KOPT-K1 (cell line): ENCODE measurements around the gene APOB.

Experiments
- H3K27ac ChIP-seq: fragments of 200-600 bp; sonication (generic); 2 replicates; pipeline ENCODE4 v1.5.1; 2016; ENCODE audit warnings: antibody characterized with exemption, mild to moderate bottlenecking, low read depth, low read length; ENCODE audit not compliant: poor library complexity, severe bottlenecking
- H3K36me3 ChIP-seq: fragments of 200-600 bp; sonication (generic); 2 replicates; pipeline ENCODE4 v1.5.1; 2017; ENCODE audit warnings: antibody characterized with exemption, mild to moderate bottlenecking, low read length, moderate library complexity; ENCODE audit not compliant: insufficient read depth
- H3K9me3 ChIP-seq: fragments of 200-600 bp; sonication (generic); 2 replicates; pipeline ENCODE4 v1.5.1; 2017; ENCODE audit warnings: antibody characterized with exemption, low read length, mild to moderate bottlenecking; ENCODE audit not compliant: insufficient read depth, poor library complexity, severe bottlenecking

The APOB gene, protein sequence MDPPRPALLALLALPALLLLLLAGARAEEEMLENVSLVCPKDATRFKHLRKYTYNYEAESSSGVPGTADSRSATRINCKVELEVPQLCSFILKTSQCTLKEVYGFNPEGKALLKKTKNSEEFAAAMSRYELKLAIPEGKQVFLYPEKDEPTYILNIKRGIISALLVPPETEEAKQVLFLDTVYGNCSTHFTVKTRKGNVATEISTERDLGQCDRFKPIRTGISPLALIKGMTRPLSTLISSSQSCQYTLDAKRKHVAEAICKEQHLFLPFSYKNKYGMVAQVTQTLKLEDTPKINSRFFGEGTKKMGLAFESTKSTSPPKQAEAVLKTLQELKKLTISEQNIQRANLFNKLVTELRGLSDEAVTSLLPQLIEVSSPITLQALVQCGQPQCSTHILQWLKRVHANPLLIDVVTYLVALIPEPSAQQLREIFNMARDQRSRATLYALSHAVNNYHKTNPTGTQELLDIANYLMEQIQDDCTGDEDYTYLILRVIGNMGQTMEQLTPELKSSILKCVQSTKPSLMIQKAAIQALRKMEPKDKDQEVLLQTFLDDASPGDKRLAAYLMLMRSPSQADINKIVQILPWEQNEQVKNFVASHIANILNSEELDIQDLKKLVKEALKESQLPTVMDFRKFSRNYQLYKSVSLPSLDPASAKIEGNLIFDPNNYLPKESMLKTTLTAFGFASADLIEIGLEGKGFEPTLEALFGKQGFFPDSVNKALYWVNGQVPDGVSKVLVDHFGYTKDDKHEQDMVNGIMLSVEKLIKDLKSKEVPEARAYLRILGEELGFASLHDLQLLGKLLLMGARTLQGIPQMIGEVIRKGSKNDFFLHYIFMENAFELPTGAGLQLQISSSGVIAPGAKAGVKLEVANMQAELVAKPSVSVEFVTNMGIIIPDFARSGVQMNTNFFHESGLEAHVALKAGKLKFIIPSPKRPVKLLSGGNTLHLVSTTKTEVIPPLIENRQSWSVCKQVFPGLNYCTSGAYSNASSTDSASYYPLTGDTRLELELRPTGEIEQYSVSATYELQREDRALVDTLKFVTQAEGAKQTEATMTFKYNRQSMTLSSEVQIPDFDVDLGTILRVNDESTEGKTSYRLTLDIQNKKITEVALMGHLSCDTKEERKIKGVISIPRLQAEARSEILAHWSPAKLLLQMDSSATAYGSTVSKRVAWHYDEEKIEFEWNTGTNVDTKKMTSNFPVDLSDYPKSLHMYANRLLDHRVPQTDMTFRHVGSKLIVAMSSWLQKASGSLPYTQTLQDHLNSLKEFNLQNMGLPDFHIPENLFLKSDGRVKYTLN (N-terminal part only)

DNA sequence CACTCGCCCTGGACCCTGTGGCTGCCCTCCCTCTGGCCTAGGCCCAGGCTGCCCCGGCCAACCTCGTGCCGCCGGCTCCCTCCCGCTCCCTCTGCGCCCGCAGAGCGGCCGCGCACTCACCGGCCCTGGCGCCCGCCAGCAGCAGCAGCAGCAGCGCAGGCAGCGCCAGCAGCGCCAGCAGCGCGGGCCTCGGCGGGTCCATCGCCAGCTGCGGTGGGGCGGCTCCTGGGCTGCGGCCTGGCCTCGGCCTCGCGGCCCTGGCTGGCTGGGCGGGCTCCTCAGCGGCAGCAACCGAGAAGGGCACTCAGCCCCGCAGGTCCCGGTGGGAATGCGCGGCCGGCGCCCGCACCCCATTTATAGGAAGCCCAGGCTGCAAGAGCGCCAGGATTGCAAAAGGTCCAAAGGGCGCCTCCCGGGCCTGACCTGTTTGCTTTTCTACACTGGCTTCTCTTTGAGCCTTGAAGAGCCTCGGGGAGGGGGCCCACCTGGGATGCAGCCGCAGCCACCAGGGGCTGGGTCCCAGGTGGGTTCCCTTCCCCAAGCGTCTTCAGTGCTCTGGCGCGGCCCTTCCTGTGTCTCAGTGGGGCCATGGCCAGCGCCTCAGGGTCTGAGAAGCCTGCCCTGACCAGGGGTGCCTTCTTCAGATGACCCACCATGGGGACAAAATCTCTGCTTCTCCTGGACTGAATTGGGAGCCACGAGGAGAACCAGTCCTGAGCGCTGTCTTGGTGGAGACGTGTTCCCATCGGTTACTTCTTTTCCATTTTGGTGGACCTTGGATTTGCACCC is at the start of gene APOB:
APOB (minus strand) TSS at position 330 of the 789 bp plus-strand sequence; CDS start at position 202, 128 bp downstream.
- H3K36me3 ChIP-seq, result no peaks in the 10 kb centered on the region
- no peaks in the 10 kb centered on the region for H3K9me3 ChIP-seq
- H3K27ac ChIP-seq, result no peak within 1 kb of the TSS

DNA sequence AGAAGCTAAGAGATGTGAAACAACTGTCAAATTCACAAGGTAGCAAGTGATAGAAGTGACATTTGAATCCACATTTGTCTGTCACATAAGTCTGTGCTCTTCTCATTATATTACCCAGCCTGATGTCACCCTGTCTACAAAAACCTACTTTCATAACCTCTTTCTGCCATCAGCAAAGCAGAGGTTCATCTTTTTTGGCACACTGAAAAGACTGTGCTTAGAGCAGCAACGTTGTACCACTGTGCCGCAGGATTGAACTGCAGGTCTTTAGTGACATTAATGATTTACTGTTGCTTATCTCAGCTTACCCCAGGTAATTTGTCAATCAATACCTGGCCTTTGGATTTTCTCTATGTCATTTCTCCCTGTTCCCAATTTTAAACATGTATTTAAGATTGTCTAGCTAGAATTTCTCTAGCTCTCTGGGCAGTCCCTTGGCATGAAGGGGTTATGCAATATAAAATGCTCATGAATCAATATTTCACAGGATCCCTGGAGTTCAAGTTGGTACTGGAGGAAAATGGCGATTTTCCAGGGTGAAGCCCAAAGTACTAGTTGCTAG is 48.5 kb upstream of the APOB start:
- Histone ChIP-seq H3K36me3 (no peaks in the 10 kb centered on the region), H3K27ac (no peak overlapping the region), H3K9me3 (no peaks in the 10 kb centered on the region)

DNA sequence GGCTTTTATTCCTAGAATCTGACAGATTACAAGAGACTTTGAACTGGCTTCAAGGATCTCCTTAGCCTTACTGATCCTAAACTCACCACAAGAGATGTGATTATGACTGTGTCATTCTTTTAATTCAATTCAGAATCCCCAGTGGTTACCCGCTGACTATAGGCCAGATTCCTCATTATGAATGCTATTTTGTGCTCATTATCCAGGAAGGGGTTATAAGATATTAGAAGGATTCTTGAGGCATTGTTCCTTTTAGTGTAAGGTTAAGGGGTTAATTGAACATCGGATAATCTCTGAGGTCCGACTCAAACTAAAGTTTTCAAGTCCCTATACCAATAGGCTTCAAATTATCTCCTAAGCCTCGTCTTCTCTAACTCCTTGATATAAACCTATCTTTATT is 40.5 kb upstream of the APOB start:
- H3K9me3 ChIP-seq, result no peaks in the 10 kb centered on the region
- no peaks in the 10 kb centered on the region for H3K36me3 ChIP-seq
- no peak overlapping the region for H3K27ac ChIP-seq

DNA sequence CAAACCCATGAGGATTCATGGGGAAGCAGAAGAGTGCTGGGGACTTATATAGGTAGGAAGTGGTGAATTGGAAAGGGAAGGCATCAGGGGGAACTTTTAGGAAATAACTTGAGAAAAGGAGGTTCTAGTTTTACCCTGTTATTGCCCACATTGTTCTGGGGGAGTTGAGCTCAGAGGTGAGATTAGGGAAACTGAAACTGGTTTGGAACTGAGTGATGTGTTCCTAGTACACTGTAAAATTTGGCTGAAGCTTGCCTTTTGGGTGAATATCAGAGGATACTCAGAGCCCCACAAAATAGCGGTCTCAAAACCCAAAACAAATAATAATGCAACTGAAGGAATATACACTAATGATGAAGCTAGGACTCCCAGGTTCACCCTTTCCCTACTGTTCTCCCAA is 39.6 kb upstream of the APOB start:
- H3K36me3 ChIP-seq, result no peaks in the 10 kb centered on the region
- no peaks in the 10 kb centered on the region for H3K9me3 ChIP-seq

DNA sequence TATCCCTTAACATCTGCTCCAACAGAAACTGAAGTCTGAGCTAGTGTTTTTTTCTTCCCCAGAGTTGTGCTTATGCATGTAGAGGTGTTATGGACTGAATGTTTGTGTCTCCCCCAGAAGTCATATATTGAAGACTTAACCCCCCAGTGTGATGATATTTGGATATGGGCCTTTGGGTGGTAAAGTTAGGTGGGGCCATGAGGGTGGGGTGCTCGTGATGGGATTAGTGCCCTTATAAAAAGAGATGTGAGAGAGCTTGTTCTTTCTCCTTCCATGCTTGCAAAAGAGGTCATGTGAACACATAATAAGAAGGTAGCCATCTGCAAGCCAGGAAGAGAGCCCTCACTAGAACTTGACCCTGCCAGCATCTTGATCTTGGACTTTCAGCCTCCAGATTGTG is 34.4 kb upstream of the APOB start:
- H3K36me3 ChIP-seq, result no peaks in the 10 kb centered on the region
- H3K9me3 ChIP-seq, result no peaks in the 10 kb centered on the region
- no peak overlapping the region for H3K27ac ChIP-seq

More for the DNA sequence above, 39.6 kb upstream of the APOB start:
- no peak overlapping the region for H3K27ac ChIP-seq

DNA sequence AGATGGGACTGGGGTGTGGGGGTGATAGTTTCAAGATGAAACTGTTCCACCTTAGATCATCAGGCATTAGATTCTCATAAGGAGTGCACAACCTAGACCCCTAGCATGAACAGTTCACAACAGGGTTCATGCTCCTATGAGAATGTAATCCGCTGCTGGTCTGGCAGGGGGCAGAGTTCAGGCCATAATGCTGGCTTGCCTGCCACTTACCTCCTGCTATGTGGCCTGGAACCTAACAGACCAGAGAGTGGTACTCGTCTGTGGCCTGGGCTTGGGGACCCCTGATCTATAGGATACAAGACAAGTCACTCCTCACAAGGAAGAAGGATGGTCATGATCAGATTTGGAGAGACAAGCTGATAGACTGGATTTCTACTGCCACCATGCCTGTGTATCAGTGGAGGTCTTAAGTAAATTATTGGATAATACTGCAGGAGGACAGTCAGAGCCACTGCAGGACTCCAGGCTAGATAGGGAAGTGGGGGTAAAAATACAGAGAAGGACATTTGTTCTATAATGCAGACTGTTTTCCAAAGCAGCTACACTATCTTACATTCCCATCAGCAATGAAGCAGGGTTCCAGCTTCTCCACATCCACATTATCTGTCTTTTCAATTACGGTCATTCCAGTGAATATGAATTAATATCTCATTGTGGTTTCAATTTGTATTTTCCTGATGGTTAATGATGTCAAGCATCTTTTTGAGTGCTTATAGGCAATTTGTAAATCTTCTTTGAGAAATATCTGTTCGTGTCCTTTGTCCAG is 28.8 kb upstream of the APOB start:
- no peak overlapping the region for H3K27ac ChIP-seq
- H3K9me3 ChIP-seq, result no peaks in the 10 kb centered on the region

DNA sequence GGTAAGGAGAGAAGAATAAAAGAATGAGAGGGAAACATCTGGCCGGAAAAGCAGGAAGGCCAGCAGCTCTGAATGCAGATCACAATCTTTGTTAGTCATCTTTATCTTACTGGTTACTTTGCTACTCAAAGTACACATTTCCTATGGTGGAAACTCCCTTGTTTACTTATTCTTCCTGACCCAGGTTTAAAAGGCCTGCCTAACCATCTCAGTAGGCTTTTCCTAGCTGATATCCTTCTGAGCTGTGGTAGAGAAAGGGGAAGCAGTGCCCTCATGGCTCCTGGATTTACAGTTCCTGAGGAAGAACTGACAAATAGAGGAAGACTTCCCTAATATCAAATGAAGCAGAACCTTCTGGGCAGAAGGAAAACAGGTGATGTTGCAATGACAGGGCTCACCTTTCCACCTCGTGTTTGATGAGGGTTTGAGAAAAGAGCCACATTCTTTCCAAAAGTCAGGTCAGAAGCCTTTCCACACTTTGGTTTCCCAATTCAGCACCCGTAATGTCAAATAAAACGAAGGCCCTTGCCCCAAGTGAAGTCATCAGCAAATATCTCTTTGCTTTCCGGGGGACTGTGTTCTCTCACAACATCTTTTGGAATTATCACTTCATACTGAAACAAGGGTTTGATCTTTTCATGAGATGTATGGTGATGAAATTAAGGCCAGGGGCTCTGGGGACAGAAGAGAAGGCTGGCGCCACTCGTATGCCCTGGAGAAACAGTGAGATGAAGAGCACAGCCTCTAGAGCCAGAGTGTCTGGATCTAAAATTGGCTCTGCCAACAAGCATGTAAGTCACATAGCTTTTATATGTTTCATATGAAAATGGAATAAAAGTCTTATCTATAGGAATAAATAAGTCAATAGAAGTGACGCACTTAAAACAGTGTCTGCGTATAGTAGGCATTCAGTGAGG is 26.7 kb upstream of the APOB start:
- H3K9me3 ChIP-seq, result no peaks in the 10 kb centered on the region
- no peak overlapping the region for H3K27ac ChIP-seq
- H3K36me3 ChIP-seq, result no peaks in the 10 kb centered on the region

More for the DNA sequence above, 28.8 kb upstream of the APOB start:
- H3K36me3 ChIP-seq, result no peaks in the 10 kb centered on the region

DNA sequence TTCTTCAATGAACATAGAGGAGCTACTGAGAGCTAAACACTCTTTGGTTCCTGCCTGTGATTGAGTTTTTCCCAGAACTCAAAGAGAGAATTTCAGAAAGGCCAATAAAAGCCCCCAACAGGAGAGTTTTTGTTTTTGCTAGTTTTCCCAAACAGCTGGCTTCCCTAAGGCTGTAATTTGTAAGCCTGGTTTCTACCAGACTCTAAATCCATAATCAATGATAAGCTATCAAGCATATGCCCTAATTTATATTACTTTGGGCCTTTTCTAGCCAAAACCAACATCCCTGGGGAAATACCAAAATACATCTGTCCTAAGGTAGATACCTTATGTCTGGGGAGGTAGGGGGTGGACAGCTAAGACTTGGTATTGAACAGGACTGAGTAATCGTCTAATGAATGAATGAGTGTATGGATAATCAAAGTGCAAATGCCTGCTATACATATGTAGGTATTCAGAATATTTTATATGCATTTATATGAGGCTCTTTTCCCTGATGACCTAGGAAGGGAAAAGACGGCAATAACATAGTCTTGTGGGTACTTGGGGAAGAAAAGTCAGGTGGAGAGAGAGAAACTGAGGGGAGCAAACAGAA is 26.0 kb upstream of the APOB start:
- Histone ChIP-seq H3K27ac (no peak overlapping the region), H3K36me3 (no peaks in the 10 kb centered on the region)

DNA sequence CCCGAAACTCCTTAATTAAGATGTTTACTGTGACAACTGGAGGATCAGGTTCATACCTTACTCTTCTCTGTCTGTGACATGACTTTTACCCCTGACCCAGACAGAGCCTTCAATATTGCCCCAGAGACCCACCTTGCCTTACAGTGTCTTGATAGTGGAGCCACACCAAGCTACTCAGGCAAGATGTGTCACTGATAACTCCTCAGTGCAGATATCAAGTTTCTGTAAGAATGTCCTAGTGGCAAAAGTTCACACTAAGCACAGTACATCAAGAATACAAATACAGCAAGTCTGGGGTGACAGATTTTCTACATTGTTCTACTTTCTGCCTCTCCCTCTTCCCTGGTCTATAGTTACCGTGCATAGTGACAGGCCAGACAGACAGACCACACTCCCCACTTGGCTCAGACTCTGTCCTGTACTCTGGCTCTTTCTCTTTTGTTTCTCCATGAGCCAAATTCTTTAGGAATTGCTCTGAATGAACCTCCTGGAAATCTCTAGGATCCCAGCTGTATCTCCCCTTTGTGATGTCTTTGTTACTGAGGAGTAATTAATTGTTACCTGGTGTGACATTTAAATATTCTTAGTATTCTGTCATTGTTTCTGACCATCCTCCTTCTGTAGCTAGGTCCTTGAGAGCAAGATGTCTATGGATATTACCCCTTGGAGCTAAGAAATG is 24.1 kb upstream of the APOB start:
- no peaks in the 10 kb centered on the region for H3K36me3 ChIP-seq
- no peaks in the 10 kb centered on the region for H3K9me3 ChIP-seq
- no peak overlapping the region for H3K27ac ChIP-seq

More for the DNA sequence above, 26.0 kb upstream of the APOB start:
- H3K9me3 ChIP-seq, result no peaks in the 10 kb centered on the region

DNA sequence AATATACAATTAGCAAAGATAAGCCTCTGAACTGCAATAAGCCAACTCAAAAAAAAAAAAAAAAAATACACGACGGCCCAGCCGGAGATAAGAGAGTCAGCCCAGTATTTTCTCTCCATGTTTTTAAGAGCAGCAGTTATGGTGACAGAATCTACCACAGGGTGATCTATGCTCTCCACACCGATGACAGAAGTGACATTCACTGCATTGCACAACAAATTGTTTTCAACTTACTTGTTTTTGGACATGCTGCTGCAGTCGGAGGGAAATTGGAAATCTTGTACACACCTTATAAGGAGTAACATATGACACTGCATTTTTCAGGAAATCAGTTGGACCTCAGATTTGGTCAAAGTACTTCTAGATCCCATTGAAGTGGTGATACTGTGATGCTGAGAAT is 23.3 kb upstream of the APOB start:
- Histone ChIP-seq H3K27ac (no peak overlapping the region), H3K36me3 (no peaks in the 10 kb centered on the region), H3K9me3 (no peaks in the 10 kb centered on the region)

DNA sequence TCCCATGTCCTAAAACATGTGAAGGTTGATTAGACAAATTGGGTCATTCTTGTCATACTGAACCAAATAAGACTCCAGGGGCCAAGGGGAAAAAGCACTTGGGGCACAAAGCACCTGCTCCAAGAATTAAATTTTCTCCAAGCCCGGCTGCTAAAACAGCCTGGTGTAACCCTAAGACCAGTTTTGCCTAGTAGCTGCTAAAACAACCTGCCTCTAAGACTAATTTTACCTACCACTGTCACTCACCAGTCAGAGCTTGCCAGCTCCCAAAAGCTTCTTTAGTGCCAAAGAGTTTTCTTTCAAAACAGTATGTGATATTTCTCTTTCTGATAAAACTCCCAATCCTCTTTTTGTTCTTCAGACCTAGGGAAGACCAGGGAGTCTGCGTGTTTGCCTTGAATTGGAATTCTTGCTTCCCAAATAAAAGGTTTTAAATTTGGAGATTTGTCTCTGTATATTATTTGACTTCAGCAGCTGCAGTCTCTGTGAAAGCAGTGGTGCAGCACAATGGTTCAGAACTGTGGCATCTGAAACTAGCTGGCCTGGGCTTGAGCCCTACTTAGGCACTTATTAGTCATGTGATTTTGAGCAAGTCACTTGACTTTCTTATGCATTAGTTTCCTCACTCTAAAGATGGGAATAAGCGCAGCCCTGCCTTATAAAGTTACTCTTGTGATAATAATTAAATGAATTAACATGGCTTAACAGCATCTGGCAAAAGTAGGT is 16.2 kb upstream of the APOB start:
- Histone ChIP-seq H3K27ac (no peak overlapping the region), H3K36me3 (no peaks in the 10 kb centered on the region), H3K9me3 (no peaks in the 10 kb centered on the region)
